HFFc6 (cell line): ENCODE results near the gene AGFG2. TPM values are rescaled to one million over a fixed set of nuclear protein-coding genes. Genes with fewer than 3 reads are reported as not detected.

Experiments used
- DNase-seq: peaks from one replicate; pipeline ENCODE4 v3.0.0-alpha.2; 2018
- H3K27ac Mint-ChIP-seq: 2 replicates; pipeline ENCODE4 v1.8.0; 2020; ENCODE audit warnings: mild to moderate bottlenecking, mixed read lengths
- H3K27me3 Mint-ChIP-seq: 2 replicates; pipeline ENCODE4 v1.8.0; 2021; ENCODE audit warnings: mild to moderate bottlenecking, moderate library complexity, mixed read lengths; ENCODE audit not compliant: insufficient read depth
- H3K36me3 Mint-ChIP-seq: 2 replicates; pipeline ENCODE4 v1.8.0; 2021; ENCODE audit warnings: low read depth, mixed read lengths
- H3K4me1 Mint-ChIP-seq: 2 replicates; pipeline ENCODE4 v1.8.0; 2020; ENCODE audit warnings: low read depth, mixed read lengths
- H3K4me3 Mint-ChIP-seq: 2 replicates; pipeline ENCODE4 v1.8.0; 2020; ENCODE audit warnings: mild to moderate bottlenecking, moderate library complexity, mixed read lengths
- H3K9me3 Mint-ChIP-seq: 2 replicates; pipeline ENCODE4 v1.8.0; 2020; ENCODE audit warnings: mild to moderate bottlenecking, mixed read lengths
- CTCF ChIP-seq: fragments of 200-600 bp; sonication (generic); IDR thresholded peaks from 2 replicates; pipeline ENCODE4 v1.5.0; 2021; ENCODE audit warnings: antibody characterized with exemption, mild to moderate bottlenecking
- total RNA-seq, 6 experiments: library from RNA; stranded (reverse); fragmentation: NEBNext Ultra II Directional; extraction: Animal tissue kit (Norgen Biotek cat#: 25700); gene quantifications; 2 replicates in 1 of 6; 3 replicates in 5 of 6; pipeline ENCODE4 v1.2.3, GENCODE V29; 2021

AGFG2 gene
- total RNA-seq, 6 experiments from 2014 or later, result 14.4 to 21.4 (median 18.9) TPM

- H3K4me3 Mint-ChIP-seq, result no peak overlapping the region
- H3K27ac Mint-ChIP-seq, result no peak overlapping the region
- no peaks in the 10 kb centered on the region for H3K9me3 Mint-ChIP-seq
These were observed 52.6 kb downstream of the AGFG2 start for GRCh38 chr7:100591596-100591995.

GRCh38 chr7:100595188-100595587 lies 56.2 kb downstream of the AGFG2 start:
- Mint-ChIP-seq H3K27ac (no peak overlapping the region), H3K4me3 (no peak overlapping the region), H3K9me3 (no peaks in the 10 kb centered on the region), H3K27me3 (peaks cover 4% of the 10 kb centered on the region; the same call in 1 of the 2 replicates), H3K36me3 (no peaks in the 10 kb centered on the region), H3K4me1 (peaks cover 5% of the 10 kb centered on the region; the same call in 1 of the 2 replicates)
- TF ChIP-seq CTCF, result no peak
- DNase-seq, result no peak

More at GRCh38 chr7:100591596-100591995, 52.6 kb downstream of the AGFG2 start:
- Mint-ChIP-seq H3K27me3 (peaks cover 4% of the 10 kb centered on the region; the same call in 1 of the 2 replicates), H3K4me1 (peaks cover 11% of the 10 kb centered on the region), H3K36me3 (no peaks in the 10 kb centered on the region)
- no peak for DNase-seq
- no peak for TF ChIP-seq CTCF

GRCh38 chr7:100598425-100598824 lies 59.4 kb downstream of the AGFG2 start:
- DNase-seq, result no peak
- Mint-ChIP-seq H3K27ac (no peak overlapping the region), H3K4me3 (no peak overlapping the region), H3K27me3 (peaks cover 1% of the 10 kb centered on the region), H3K4me1 (peaks cover 2% of the 10 kb centered on the region; the same call in 1 of the 2 replicates), H3K36me3 (no peaks in the 10 kb centered on the region), H3K9me3 (no peaks in the 10 kb centered on the region)
- TF ChIP-seq CTCF, result no peak

- Mint-ChIP-seq H3K27ac (no peak overlapping the region), H3K36me3 (no peaks in the 10 kb centered on the region), H3K4me3 (no peak overlapping the region), H3K27me3 (no peaks in the 10 kb centered on the region; the same call in none of the 2 replicates), H3K4me1 (peaks cover 8% of the 10 kb centered on the region), H3K9me3 (no peaks in the 10 kb centered on the region)
- no peak for DNase-seq
- TF ChIP-seq CTCF, result no peak
These were observed 61.1 kb downstream of the AGFG2 start for GRCh38 chr7:100599911-100600729.

GRCh38 chr7:100600730-100601038 lies 61.7 kb downstream of the AGFG2 start:
- no peak for DNase-seq
- no peaks in the 10 kb centered on the region for H3K9me3 Mint-ChIP-seq
- H3K27ac Mint-ChIP-seq, result no peak overlapping the region
- TF ChIP-seq CTCF, result no peak
- H3K27me3 Mint-ChIP-seq, result no peaks in the 10 kb centered on the region; the same call in none of the 2 replicates
- H3K4me3 Mint-ChIP-seq, result no peak overlapping the region
- peaks cover 8% of the 10 kb centered on the region for H3K4me1 Mint-ChIP-seq
- H3K36me3 Mint-ChIP-seq, result no peaks in the 10 kb centered on the region
